GM18858 (cell line): ENCODE data around the gene ZNF276.
"Not testable (repeated sequence)": the region's sequence is repeated elsewhere in the genome, so short reads cannot be mapped to it uniquely, and the experiment has no call there.

ENCODE experiments used
- ATAC-seq: cut with Tn5 transposase; IDR thresholded peaks from one replicate; pipeline ENCODE4 v1.9.1; 2021; ENCODE audit not compliant: unreplicated experiment

ZNF276 gene

GRCh38 chr16:89733792-89734191, 12.5 kb downstream of the ZNF276 start:
- no peak for ATAC-seq

- no peak for ATAC-seq
These were observed 15.2 kb downstream of the ZNF276 start for GRCh38 chr16:89736554-89736953.

- no peak for ATAC-seq
These were observed 16.2 kb downstream of the ZNF276 start for GRCh38 chr16:89737341-89738071.

DNA sequence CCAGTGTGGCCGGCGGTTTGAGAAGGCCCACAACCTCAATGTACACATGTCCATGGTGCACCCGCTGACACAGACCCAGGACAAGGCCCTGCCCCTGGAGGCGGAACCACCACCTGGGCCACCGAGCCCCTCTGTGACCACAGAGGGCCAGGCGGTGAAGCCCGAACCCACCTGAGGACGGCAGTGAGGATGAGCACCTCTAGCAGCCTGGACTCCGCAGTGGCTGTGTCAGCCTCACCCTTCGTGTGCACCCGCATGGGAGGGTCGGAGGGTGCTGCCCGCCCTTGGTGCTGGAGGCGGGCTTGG, 16.7 kb downstream of the ZNF276 start:
- ATAC-seq = no peak

- no peak for ATAC-seq
These were observed 17.4 kb downstream of the ZNF276 start for GRCh38 chr16:89738538-89739317.

DNA sequence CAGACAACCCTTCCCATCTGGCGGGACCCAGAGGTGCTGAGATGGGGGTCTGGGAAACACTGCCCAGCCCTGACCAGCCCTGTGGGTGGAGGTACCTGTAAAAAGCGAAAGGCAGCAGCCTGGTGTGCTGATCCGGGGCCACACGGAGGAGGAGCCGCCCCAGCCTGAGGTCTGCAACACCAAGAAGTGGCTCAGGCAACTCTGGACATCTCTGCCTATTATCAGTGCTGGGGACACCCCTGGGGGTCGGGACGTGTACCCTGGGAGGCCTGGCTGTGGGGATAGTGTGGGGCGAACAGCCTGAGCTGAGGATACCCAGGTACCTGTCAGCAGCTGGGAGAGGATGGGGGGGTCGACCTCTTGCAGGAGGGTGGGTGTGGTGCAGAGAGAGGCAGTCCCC, 18.0 kb downstream of the ZNF276 start:
- no peak for ATAC-seq

- ATAC-seq = no peak
These were observed 20.1 kb downstream of the ZNF276 start for GRCh38 chr16:89741342-89742014.

GRCh38 chr16:89742948-89743347, 21.6 kb downstream of the ZNF276 start:
- no peak for ATAC-seq

- ATAC-seq = no peak
These were observed 23.5 kb downstream of the ZNF276 start for GRCh38 chr16:89744813-89745212.

- no peak for ATAC-seq
These were observed 24.7 kb downstream of the ZNF276 start for GRCh38 chr16:89746043-89746442.

- ATAC-seq = no peak
These were observed 26.7 kb downstream of the ZNF276 start for GRCh38 chr16:89748076-89748475.

DNA sequence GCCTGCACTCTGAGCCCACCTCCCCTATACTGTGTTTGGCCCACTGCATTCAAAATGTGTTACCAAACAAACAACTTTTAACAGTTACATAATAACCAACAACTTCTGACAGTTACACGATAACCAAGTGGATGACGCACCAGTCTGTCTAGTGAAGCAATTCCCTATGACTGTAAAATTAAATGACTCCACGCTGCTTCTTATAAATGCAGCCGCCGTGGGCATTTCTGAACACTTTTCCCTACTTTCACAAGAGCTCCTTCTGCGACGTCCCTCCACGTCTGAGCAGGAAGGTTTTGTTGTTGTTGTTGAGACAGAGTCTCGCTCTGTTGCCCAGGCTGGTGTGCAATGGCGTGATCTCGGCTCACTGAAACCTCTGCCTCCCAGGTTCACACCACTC, 27.6 kb downstream of the ZNF276 start:
- ATAC-seq = no peak

DNA sequence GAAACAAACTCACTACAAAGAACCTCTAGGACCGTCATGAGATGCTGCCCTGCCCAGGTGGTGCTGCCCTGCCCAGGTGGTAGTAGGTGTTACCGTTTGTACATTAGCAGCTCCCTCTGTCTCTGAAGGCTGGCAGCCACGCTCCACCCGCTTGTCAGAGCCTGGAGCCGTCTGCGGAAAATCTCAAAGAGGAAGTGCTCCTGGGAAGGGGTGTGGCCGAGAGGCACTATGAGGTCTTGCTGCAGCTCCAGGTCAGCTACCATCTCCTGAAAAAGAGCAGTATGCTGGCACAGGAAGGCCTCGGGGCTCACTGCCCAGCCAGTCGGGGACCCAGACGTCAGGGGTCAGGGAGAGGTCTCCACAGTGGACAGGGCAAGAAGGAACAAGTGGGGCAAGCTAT, 28.3 kb downstream of the ZNF276 start:
- no peak for ATAC-seq

DNA sequence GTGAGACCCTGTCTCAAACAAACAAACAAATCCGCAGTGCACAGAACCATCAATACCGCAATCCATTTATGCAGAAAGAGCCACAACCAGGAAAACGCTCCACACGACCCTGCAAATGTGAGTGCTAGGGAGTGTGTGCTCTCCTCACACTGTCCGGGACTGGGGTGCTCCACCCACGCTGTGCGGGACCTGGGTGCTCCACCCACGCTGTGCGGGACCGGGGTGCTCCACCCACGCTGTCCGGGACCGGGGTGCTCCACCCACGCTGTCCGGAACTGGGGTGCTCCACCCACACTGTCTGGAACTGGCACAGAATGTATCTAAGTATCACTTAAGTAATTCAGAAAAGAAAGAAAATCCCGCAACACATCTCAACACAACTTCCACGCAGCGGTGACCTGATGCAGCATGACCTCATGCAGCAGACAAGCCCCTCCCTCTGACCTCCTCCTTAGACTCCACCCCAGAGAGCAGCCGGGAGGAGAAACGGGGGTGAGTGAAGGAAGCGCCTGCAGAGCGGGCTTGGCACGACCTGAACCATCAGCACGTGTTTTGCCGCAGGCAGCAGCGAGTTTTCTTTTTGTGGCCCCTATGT, 38.5 kb downstream of the ZNF276 start:
- ATAC-seq = no peak

- ATAC-seq = no peak
These were observed 40.1 kb downstream of the ZNF276 start for GRCh38 chr16:89761304-89761922.

DNA sequence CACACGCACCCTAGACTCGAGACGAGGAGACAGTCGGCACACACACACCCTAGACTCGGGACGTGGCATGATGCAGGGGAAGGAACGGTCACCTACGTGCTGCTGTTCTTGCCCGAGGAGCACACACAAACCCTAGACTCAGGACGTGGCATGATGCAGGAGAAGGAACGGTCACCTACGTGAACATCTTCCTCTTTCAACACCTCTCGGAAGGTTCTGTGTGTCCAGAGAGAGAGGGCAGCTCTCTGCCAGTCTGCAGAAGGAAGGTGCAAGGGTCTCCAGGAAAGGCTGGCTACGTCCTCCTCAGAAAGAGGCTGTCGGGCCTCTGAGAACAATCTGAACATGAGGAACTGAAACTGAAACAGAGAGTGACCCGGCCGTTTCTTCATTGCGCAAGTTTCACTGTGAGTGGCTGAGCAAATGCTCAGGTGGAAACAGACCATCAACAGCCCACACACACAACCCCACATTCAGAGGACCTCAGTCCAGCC, 43.4 kb downstream of the ZNF276 start:
- peak; percentile 53 for ATAC-seq

- ATAC-seq = peak; percentile 6
These were observed 44.0 kb downstream of the ZNF276 start for GRCh38 chr16:89765292-89765830.

GRCh38 chr16:89770367-89770766, 49.0 kb downstream of the ZNF276 start:
- no peak for ATAC-seq

DNA sequence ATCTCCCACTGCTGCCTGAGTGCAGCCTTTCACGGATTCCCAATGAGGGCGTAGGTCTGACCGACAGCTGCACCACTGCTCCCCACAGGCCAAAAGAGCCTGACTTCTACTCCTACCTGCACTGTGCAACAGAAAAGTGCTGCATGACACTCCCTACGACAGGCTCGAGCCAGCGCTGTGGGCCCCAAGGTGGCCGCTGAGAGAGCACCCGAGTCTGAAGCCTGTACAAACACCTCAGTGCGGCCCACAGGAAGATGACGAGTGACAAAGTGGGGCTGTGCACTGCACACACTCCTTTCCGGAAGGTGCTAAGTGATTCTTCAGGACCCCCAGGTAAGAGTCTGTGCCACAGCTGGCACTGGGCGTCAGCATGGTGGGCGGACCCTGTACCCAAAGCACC, 53.9 kb downstream of the ZNF276 start:
- ATAC-seq = no peak

- ATAC-seq = not testable (repeated sequence)
These were observed 56.9 kb downstream of the ZNF276 start for GRCh38 chr16:89778211-89778610.
